Calu3 (cell line): Measurements from ENCODE around the gene ACOX1. TPM values are rescaled to one million over a fixed set of nuclear protein-coding genes. Genes with fewer than 3 reads are reported as not detected.

Experiments
- BruUV-seq: library from RNA; stranded (reverse); fragments of 400-500 nt; replicated peaks from 2 replicates; lab custom pipeline; 2021; lab: Mats Ljungman, UMichigan
- CTCF ChIA-PET: fragments of 300-600 bp; sonication (Branson Sonifier 250); formaldehyde crosslinking; loops from one replicate; lab custom pipeline; 2022; ENCODE audit warnings: antibody characterized with exemption; lab: Charles Lee
- DNase-seq: peaks from one replicate; pipeline ENCODE4 v3.0.0; 2022
- H3K27ac Mint-ChIP-seq: one replicate; pipeline ENCODE4 v1.8.0; 2022; ENCODE audit warnings: mixed read lengths; ENCODE audit not compliant: unreplicated experiment
- H3K27me3 Mint-ChIP-seq: one replicate; pipeline ENCODE4 v1.8.0; 2022; ENCODE audit warnings: mixed read lengths; ENCODE audit not compliant: unreplicated experiment
- H3K36me3 Mint-ChIP-seq: one replicate; pipeline ENCODE4 v1.8.0; 2022; ENCODE audit warnings: mild to moderate bottlenecking, moderate library complexity, mixed read lengths; ENCODE audit not compliant: insufficient read depth, unreplicated experiment
- H3K4me1 Mint-ChIP-seq: one replicate; pipeline ENCODE4 v1.8.0; 2022; ENCODE audit warnings: mild to moderate bottlenecking, low read depth, mixed read lengths; ENCODE audit not compliant: unreplicated experiment
- H3K4me3 Mint-ChIP-seq: one replicate; pipeline ENCODE4 v1.8.0; 2022; ENCODE audit warnings: mild to moderate bottlenecking, low read depth, moderate library complexity, mixed read lengths; ENCODE audit not compliant: unreplicated experiment
- H3K9me3 Mint-ChIP-seq: one replicate; pipeline ENCODE4 v1.8.0; 2022; ENCODE audit warnings: low read depth, mixed read lengths; ENCODE audit not compliant: unreplicated experiment
- intact Hi-C: fragments of 100-400 bp; cut with micrococcal nuclease; formaldehyde crosslinking; loops from one replicate; pipeline ENCODE4 v1.10.0; 2022; ENCODE audit not compliant: unreplicated experiment
- total RNA-seq: library from RNA; stranded (reverse); gene quantifications from 2 replicates; pipeline ENCODE4 v1.2.3, GENCODE V29; 2022
- TF ChIP-seq, protein P1 (sequence below): fragments of 200-600 bp; IDR thresholded peaks from one replicate; pipeline ENCODE4 v1.8.0; 2022; ENCODE audit warnings: antibody characterized with exemption; ENCODE audit not compliant: unreplicated experiment

ACOX1 gene
- total RNA-seq, 1 experiment from 2014 or later = 53.1 TPM

DNA sequence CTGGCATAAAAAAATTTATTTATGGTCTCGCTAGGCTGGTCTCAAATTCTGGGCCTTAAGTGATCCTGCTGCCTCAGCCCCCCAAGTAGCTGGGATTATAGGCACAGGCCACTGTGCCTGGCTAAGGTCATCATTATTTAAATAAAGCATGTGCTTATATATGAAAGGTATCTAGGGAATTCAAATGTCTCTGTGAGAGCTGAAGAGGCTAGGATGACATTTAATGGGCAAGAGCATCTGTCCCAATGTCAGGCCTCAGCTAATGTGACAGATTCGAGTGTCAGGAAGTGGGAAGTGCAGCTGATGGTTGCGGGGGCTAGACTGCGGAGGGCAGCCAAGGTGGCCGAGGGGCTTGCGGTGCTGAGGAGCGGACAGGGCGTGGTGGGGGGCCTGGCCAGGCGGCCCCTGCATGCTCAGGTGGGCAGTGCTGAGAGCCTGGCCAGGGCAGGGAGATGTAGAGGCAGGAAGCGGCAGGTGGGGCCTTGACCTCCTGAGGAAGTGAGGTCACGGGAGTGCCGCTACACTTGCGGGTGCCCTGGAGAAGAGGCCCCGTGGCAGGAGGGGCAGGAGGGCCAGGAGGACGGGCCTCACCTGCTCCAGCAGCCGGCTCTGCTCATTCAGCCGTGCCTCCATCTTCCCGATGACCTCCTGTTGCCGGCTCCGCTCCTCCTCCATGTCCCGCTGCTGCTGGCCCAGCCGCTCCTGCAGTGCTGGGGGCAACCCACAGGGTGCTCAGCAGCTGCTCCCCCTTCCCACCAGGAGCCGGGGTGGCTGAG is 61.6 kb downstream of the ACOX1 start:
- TF ChIP-seq, protein P1, sequence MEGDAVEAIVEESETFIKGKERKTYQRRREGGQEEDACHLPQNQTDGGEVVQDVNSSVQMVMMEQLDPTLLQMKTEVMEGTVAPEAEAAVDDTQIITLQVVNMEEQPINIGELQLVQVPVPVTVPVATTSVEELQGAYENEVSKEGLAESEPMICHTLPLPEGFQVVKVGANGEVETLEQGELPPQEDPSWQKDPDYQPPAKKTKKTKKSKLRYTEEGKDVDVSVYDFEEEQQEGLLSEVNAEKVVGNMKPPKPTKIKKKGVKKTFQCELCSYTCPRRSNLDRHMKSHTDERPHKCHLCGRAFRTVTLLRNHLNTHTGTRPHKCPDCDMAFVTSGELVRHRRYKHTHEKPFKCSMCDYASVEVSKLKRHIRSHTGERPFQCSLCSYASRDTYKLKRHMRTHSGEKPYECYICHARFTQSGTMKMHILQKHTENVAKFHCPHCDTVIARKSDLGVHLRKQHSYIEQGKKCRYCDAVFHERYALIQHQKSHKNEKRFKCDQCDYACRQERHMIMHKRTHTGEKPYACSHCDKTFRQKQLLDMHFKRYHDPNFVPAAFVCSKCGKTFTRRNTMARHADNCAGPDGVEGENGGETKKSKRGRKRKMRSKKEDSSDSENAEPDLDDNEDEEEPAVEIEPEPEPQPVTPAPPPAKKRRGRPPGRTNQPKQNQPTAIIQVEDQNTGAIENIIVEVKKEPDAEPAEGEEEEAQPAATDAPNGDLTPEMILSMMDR = no peak
- Mint-ChIP-seq H3K36me3 (peaks cover 15% of the 10 kb centered on the region), H3K9me3 (no peaks in the 10 kb centered on the region), H3K4me3 (no peak overlapping the region), H3K27me3 (no peaks in the 10 kb centered on the region), H3K4me1 (no peaks in the 10 kb centered on the region), H3K27ac (no peak overlapping the region)
- intact Hi-C loops = no loop called here
- CTCF ChIA-PET = no interaction called here
- DNase-seq = no peak
- BruUV-seq = no TSS peak

DNA sequence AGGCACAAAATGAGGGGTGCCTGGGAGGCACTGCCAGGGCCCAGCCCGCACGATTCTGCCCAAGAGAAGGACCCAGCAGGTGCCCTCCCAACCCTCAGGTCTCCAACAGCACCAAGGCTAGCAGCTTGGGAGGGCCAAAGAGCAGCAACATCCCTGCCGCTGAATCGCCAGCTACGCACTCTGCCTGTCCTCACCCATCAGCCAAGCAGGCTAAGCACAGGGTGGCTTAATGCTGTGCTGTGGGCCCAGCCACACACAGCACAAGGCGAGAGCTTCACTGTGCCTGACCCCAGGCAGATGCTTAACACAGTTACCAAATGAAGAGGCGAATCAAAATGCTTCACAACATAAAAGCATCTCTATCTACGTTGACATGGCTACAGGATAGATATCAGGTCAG is 63.7 kb downstream of the ACOX1 start:
- peaks cover 16% of the 10 kb centered on the region for H3K36me3 Mint-ChIP-seq
- intact Hi-C loops = no loop called here
- no peaks in the 10 kb centered on the region for H3K9me3 Mint-ChIP-seq
- H3K4me1 Mint-ChIP-seq = no peaks in the 10 kb centered on the region
- CTCF ChIA-PET = no interaction called here
- TF ChIP-seq, protein P1 = no peak
- H3K27me3 Mint-ChIP-seq = no peaks in the 10 kb centered on the region
- H3K4me3 Mint-ChIP-seq = no peak overlapping the region
- no peak for DNase-seq
- no TSS peak for BruUV-seq
- no peak overlapping the region for H3K27ac Mint-ChIP-seq

DNA sequence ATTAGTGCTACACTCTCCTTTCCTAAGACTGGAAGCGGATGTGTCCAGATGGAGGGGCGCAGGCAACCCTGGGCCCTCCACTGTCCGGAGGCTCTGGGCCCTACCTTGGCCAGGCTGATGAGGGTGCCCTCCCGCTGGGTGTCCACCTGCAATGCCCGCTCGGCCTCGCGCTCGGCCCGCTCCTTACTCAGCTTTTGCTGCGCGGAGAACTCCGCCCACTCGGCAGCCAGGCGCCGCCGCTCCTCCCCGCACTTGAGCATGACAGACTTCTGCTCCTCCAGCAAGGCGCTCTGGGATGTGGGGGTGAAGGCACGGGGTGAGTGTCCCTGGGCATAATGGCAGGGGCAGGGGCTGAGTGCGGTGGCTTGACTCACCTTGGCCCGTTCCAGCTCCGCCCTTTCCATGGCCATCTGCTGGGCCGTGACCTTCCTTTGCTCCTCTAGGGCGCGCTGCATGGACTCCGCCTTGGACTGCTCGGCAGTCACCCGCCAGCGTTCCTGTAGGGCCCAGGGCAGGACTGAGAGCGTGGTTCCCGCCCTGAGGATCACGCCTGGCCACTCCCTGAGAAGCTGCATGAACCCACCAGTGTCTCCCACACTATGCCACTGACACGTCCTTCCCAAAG is 64.2 kb downstream of the ACOX1 start:
- Mint-ChIP-seq H3K9me3 (no peaks in the 10 kb centered on the region), H3K36me3 (peaks cover 16% of the 10 kb centered on the region), H3K4me3 (no peak overlapping the region), H3K4me1 (no peaks in the 10 kb centered on the region), H3K27me3 (no peaks in the 10 kb centered on the region), H3K27ac (no peak overlapping the region)
- intact Hi-C loops = no loop called here
- BruUV-seq = no TSS peak
- DNase-seq = no peak
- TF ChIP-seq, protein P1 = no peak
- CTCF ChIA-PET = no interaction called here

DNA sequence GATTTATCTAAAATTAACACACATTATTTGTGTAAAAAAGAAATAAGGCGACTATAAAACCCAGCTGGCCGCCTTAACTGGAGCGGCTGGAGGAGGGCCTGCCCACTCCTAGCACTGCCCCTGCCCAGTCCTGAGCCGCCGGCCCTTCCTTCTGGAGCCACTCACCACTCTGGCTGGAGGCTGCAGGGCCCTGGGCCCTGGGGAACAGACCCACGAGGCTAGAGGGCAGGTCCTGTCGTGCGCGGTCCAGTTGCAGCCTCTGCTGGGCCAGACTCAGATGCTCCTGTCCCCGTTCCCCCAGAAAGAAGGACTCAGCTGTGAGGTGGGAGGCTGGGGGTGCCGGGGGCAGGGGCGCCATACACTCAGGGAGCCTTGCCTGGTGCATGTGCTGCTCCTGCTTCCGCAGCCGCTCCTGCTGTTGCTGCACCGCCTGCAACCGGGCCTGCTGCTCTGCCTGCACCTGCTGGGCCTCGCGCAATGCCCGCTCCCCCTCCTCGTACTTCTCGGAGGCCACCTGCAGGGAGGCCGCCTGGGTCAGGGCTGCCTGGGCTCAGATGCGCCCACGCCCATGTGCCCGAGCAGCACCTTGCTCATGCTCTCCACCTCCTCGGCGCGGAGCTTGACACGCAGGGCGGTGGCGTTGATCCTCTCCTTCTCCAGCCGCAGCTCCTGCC is 65.3 kb downstream of the ACOX1 start:
- H3K36me3 Mint-ChIP-seq = peaks cover 16% of the 10 kb centered on the region
- H3K4me3 Mint-ChIP-seq = no peak overlapping the region
- no peaks in the 10 kb centered on the region for H3K4me1 Mint-ChIP-seq
- no peaks in the 10 kb centered on the region for H3K9me3 Mint-ChIP-seq
- H3K27me3 Mint-ChIP-seq = no peaks in the 10 kb centered on the region
- BruUV-seq = no TSS peak
- DNase-seq = no peak
- H3K27ac Mint-ChIP-seq = no peak overlapping the region
- TF ChIP-seq, protein P1 = no peak
- intact Hi-C loops = no loop called here
- CTCF ChIA-PET = no interaction called here
